ENCODE measurements around the gene S100B. TPM values are rescaled to one million over a fixed set of nuclear protein-coding genes. Genes with fewer than 3 reads are reported as not detected.
A peak's percentile ranks its signal among the peaks of the same experiment; 100 is the strongest.

Gene S100B
- total RNA-seq (1 to 10 TPM; 3.2 to 5.6 TPM), polyA plus RNA-seq (1 to 10 TPM; 5.2 to 6.0 TPM)
- long read RNA-seq, donor 1, partial matches to known transcripts, result 0 of 4 reads
- long read RNA-seq, donor 1, other reads (novel, unspliced or antisense), result 0 of 4 reads
- long read RNA-seq, donor 2, result 0 reads
- long read RNA-seq, donor 3, partial matches to known transcripts, result 0 of 1 reads
- long read RNA-seq, donor 3, other reads (novel, unspliced or antisense), result 0 of 1 reads
- long read RNA-seq, donor 4, result 0 reads
- long read RNA-seq, donor 5, partial matches to known transcripts, result 0 of 5 reads
- long read RNA-seq, donor 5, other reads (novel, unspliced or antisense), result 0 of 5 reads

GRCh38 chr21:46604975-46605766, at the start of gene S100B:
Gene S100B, minus strand, starts transcription at chr21:46605082. Its CDS starts 2,667 bp downstream, at chr21:46602415.
- no peak within 1 kb of the TSS for H3K9ac ChIP-seq (ENCODE audit: insufficient read depth in 1 of 2, low read length in 2 of 2)
- TF ChIP-seq, protein P1, sequence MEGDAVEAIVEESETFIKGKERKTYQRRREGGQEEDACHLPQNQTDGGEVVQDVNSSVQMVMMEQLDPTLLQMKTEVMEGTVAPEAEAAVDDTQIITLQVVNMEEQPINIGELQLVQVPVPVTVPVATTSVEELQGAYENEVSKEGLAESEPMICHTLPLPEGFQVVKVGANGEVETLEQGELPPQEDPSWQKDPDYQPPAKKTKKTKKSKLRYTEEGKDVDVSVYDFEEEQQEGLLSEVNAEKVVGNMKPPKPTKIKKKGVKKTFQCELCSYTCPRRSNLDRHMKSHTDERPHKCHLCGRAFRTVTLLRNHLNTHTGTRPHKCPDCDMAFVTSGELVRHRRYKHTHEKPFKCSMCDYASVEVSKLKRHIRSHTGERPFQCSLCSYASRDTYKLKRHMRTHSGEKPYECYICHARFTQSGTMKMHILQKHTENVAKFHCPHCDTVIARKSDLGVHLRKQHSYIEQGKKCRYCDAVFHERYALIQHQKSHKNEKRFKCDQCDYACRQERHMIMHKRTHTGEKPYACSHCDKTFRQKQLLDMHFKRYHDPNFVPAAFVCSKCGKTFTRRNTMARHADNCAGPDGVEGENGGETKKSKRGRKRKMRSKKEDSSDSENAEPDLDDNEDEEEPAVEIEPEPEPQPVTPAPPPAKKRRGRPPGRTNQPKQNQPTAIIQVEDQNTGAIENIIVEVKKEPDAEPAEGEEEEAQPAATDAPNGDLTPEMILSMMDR (IDR thresholded peaks at IDR 0.05; ENCODE audit: control extremely low read depth, extremely low read depth), result no peak
- H3K4me3 ChIP-seq, result no peak within 1 kb of the TSS
- H3K36me3 ChIP-seq (ENCODE audit: control insufficient read depth in 4 of 4, insufficient read depth in 4 of 4, low read length in 4 of 4), result no peaks in the 10 kb centered on the region
- no peaks in the 10 kb centered on the region for H3K27me3 ChIP-seq (ENCODE audit: control insufficient read depth in 3 of 3, insufficient read depth in 3 of 3, low read length in 2 of 3)
- DNase-seq (peak in 1 of 3 donors; percentile 39), ATAC-seq (ENCODE audit: insufficient read depth, low FRiP score) (no peak)
- peaks cover 0 to 16% (median 2%) of the 10 kb centered on the region in 5 donors for H3K4me1 ChIP-seq (ENCODE audit: control insufficient read depth in 5 of 5, insufficient read depth in 5 of 5, low read length in 5 of 5)
- 65 to 67% methylated on average over 15 of the region's 15 CpGs for WGBS, 2 donors
- H3K9me3 ChIP-seq (ENCODE audit: control insufficient read depth in 4 of 4, insufficient read depth in 3 of 4, low read length in 3 of 4), result peaks cover 0 to 3% (median 0%) of the 10 kb centered on the region in 4 donors
- peak within 1 kb of the TSS in 1 of 2 donors; percentile 9 for H3K27ac ChIP-seq (ENCODE audit: low read depth in 1 of 2, low read length in 1 of 2)

GRCh38 chr21:46651121-46651520, 46.2 kb upstream of the S100B start:
- Histone ChIP-seq H3K27ac (ENCODE audit: low read depth in 1 of 2, low read length in 1 of 2) (no peak overlapping the region), H3K9me3 (ENCODE audit: control insufficient read depth in 4 of 4, insufficient read depth in 3 of 4, low read length in 3 of 4) (peaks cover 0 to 18% (median 4%) of the 10 kb centered on the region in 4 donors), H3K36me3 (ENCODE audit: control insufficient read depth in 4 of 4, insufficient read depth in 4 of 4, low read length in 4 of 4) (peaks cover 26 to 77% (median 57%) of the 10 kb centered on the region in 4 donors), H3K27me3 (ENCODE audit: control insufficient read depth in 3 of 3, insufficient read depth in 3 of 3, low read length in 2 of 3) (no peaks in the 10 kb centered on the region), H3K9ac (ENCODE audit: insufficient read depth in 1 of 2, low read length in 2 of 2) (no peak overlapping the region), H3K4me3 (no peak overlapping the region), H3K4me1 (ENCODE audit: control insufficient read depth in 5 of 5, insufficient read depth in 5 of 5, low read length in 5 of 5) (no peaks in the 10 kb centered on the region)
- ATAC-seq (ENCODE audit: insufficient read depth, low FRiP score) (no peak), DNase-seq (no peak)
- 96 to 100% methylated on average over 7 of the region's 7 CpGs for WGBS, 2 donors
- TF ChIP-seq, protein P1 (IDR thresholded peaks at IDR 0.05; ENCODE audit: control extremely low read depth, extremely low read depth), result no peak

- H3K4me3 ChIP-seq, result no peak overlapping the region
- DNase-seq (no peak), ATAC-seq (ENCODE audit: insufficient read depth, low FRiP score) (no peak)
- TF ChIP-seq, protein P1 (IDR thresholded peaks at IDR 0.05; ENCODE audit: control extremely low read depth, extremely low read depth), result no peak
- H3K9me3 ChIP-seq (ENCODE audit: control insufficient read depth in 4 of 4, insufficient read depth in 3 of 4, low read length in 3 of 4), result peaks cover 0 to 14% (median 3%) of the 10 kb centered on the region in 4 donors
- peaks cover 30 to 76% (median 58%) of the 10 kb centered on the region in 4 donors for H3K36me3 ChIP-seq (ENCODE audit: control insufficient read depth in 4 of 4, insufficient read depth in 4 of 4, low read length in 4 of 4)
- WGBS, 2 donors, result 94 to 97% methylated on average over 13 to 14 of the region's 14 CpGs
- no peak overlapping the region for H3K27ac ChIP-seq (ENCODE audit: low read depth in 1 of 2, low read length in 1 of 2)
- H3K4me1 ChIP-seq (ENCODE audit: control insufficient read depth in 5 of 5, insufficient read depth in 5 of 5, low read length in 5 of 5), result no peaks in the 10 kb centered on the region
- no peak overlapping the region for H3K9ac ChIP-seq (ENCODE audit: insufficient read depth in 1 of 2, low read length in 2 of 2)
- H3K27me3 ChIP-seq (ENCODE audit: control insufficient read depth in 3 of 3, insufficient read depth in 3 of 3, low read length in 2 of 3), result no peaks in the 10 kb centered on the region
These were observed 45.7 kb upstream of the S100B start for GRCh38 chr21:46650476-46651098.
